IPS DF 6.9 (cell line): ENCODE results near the gene TBC1D1.

Experiments used
- DNase-seq: peaks from one replicate; pipeline ENCODE4 v3.0.0-alpha.2; 2013; ENCODE audit warnings: low read depth, low spot score
- H3K27ac ChIP-seq: one replicate; pipeline ENCODE4 v1.5.1; 2013; ENCODE audit warnings: low read length, control low read depth
- H3K27me3 ChIP-seq: 2 replicates; pipeline ENCODE4 v1.6.1; 2013; ENCODE audit warnings: mild to moderate bottlenecking, low read length; ENCODE audit not compliant: control insufficient read depth, insufficient read depth
- H3K36me3 ChIP-seq: 2 replicates; pipeline ENCODE4 v1.6.1; 2013; ENCODE audit warnings: low read length; ENCODE audit not compliant: control insufficient read depth, insufficient read depth
- H3K4me1 ChIP-seq: 2 replicates; pipeline ENCODE4 v1.6.1; 2013; ENCODE audit warnings: low read length; ENCODE audit not compliant: control insufficient read depth, insufficient read depth
- H3K4me3 ChIP-seq: 2 replicates; pipeline ENCODE4 v1.5.1; 2013; ENCODE audit warnings: mild to moderate bottlenecking, low read length
- H3K9me3 ChIP-seq: 2 replicates; pipeline ENCODE4 v1.6.1; 2013; ENCODE audit warnings: low read length, inconsistent platforms; ENCODE audit not compliant: control insufficient read depth, insufficient read depth
- WGBS: extraction: QIAGEN DNeasy Blood & Tissue Kit; methylation state at CpG from one replicate; pipeline ENCODE4 v1.1.7; 2013; ENCODE audit warnings: mixed read lengths, missing lambda C conversion rate; ENCODE audit not compliant: insufficient read length, insufficient coverage; 5-methylcytosine and 5-hydroxymethylcytosine counted together

TBC1D1 gene

GRCh38 chr4:38141808-38142500, 251.1 kb downstream of the TBC1D1 start:
- Histone ChIP-seq H3K27me3 (no peaks in the 10 kb centered on the region), H3K4me3 (no peak overlapping the region), H3K36me3 (0 out of 2 replicates have a peak, but pooled peaks cover 4% of the 10 kb centered on the region), H3K4me1 (no peaks in the 10 kb centered on the region), H3K9me3 (no peaks in the 10 kb centered on the region), H3K27ac (no peak overlapping the region)
- no CpG with 5 or more reads among the region's 8 CpGs for WGBS
- no peak for DNase-seq

GRCh38 chr4:38144031-38144430, 253.1 kb downstream of the TBC1D1 start:
- WGBS: no CpG with 5 or more reads among the region's 1 CpG
- Histone ChIP-seq H3K27ac (no peak overlapping the region), H3K4me1 (no peaks in the 10 kb centered on the region), H3K9me3 (no peaks in the 10 kb centered on the region), H3K4me3 (no peak overlapping the region), H3K27me3 (no peaks in the 10 kb centered on the region), H3K36me3 (0 out of 2 replicates have a peak, but pooled peaks cover 4% of the 10 kb centered on the region)
- no peak for DNase-seq

GRCh38 chr4:38145033-38145678, 254.3 kb downstream of the TBC1D1 start:
- no peak for DNase-seq
- WGBS: no CpG with 5 or more reads among the region's 4 CpGs
- no peak overlapping the region for H3K27ac ChIP-seq

GRCh38 chr4:38145741-38146140, 254.9 kb downstream of the TBC1D1 start:
- no peak overlapping the region for H3K27ac ChIP-seq
- no CpG with 5 or more reads among the region's 4 CpGs for WGBS
- H3K36me3 ChIP-seq: no peaks in the 10 kb centered on the region
- no peaks in the 10 kb centered on the region for H3K4me1 ChIP-seq
- H3K4me3 ChIP-seq: no peak overlapping the region
- no peaks in the 10 kb centered on the region for H3K27me3 ChIP-seq
- no peak for DNase-seq
- no peaks in the 10 kb centered on the region for H3K9me3 ChIP-seq

More at GRCh38 chr4:38145033-38145678, 254.3 kb downstream of the TBC1D1 start:
- no peaks in the 10 kb centered on the region for H3K9me3 ChIP-seq
- no peak overlapping the region for H3K4me3 ChIP-seq
- no peaks in the 10 kb centered on the region for H3K36me3 ChIP-seq
- no peaks in the 10 kb centered on the region for H3K27me3 ChIP-seq
- H3K4me1 ChIP-seq: no peaks in the 10 kb centered on the region

- DNase-seq: no peak
- H3K27ac ChIP-seq: no peak overlapping the region
- no peak overlapping the region for H3K4me3 ChIP-seq
- H3K27me3 ChIP-seq: no peaks in the 10 kb centered on the region
- no peaks in the 10 kb centered on the region for H3K36me3 ChIP-seq
- no peaks in the 10 kb centered on the region for H3K9me3 ChIP-seq
- H3K4me1 ChIP-seq: no peaks in the 10 kb centered on the region
- no CpG with 5 or more reads among the region's 2 CpGs for WGBS
Observed at GRCh38 chr4:38146383-38146782, 255.5 kb downstream of the TBC1D1 start.

GRCh38 chr4:38149472-38149996, 258.6 kb downstream of the TBC1D1 start:
- H3K9me3 ChIP-seq: no peaks in the 10 kb centered on the region
- H3K27ac ChIP-seq: no peak overlapping the region
- no peaks in the 10 kb centered on the region for H3K4me1 ChIP-seq
- no peak overlapping the region for H3K4me3 ChIP-seq
- H3K27me3 ChIP-seq: no peaks in the 10 kb centered on the region
- DNase-seq: no peak
- no peaks in the 10 kb centered on the region for H3K36me3 ChIP-seq

- no peak for DNase-seq
- peaks cover 2% of the 10 kb centered on the region; the same call in 1 of the 2 replicates for H3K4me1 ChIP-seq
- no peak overlapping the region for H3K27ac ChIP-seq
- no peaks in the 10 kb centered on the region for H3K9me3 ChIP-seq
- H3K4me3 ChIP-seq: no peak overlapping the region
- WGBS: no CpG with 5 or more reads among the region's 8 CpGs
- H3K27me3 ChIP-seq: no peaks in the 10 kb centered on the region
- no peaks in the 10 kb centered on the region for H3K36me3 ChIP-seq
Observed at GRCh38 chr4:38149997-38150671, 259.2 kb downstream of the TBC1D1 start.

- Histone ChIP-seq H3K4me1 (peaks cover 2% of the 10 kb centered on the region; the same call in 1 of the 2 replicates), H3K36me3 (no peaks in the 10 kb centered on the region), H3K9me3 (no peaks in the 10 kb centered on the region), H3K27me3 (no peaks in the 10 kb centered on the region), H3K27ac (no peak overlapping the region), H3K4me3 (no peak overlapping the region)
- no CpG with 5 or more reads among the region's 5 CpGs for WGBS
- no peak for DNase-seq
Observed at GRCh38 chr4:38150766-38151165, 259.9 kb downstream of the TBC1D1 start.

GRCh38 chr4:38151873-38152272, 261.0 kb downstream of the TBC1D1 start:
- no CpG with 5 or more reads among the region's 6 CpGs for WGBS
- no peak for DNase-seq
- Histone ChIP-seq H3K27me3 (no peaks in the 10 kb centered on the region), H3K4me3 (no peak overlapping the region), H3K4me1 (peaks cover 2% of the 10 kb centered on the region; the same call in 1 of the 2 replicates), H3K9me3 (no peaks in the 10 kb centered on the region; the same call in 1 of the 2 replicates), H3K27ac (no peak overlapping the region), H3K36me3 (no peaks in the 10 kb centered on the region)

- DNase-seq: no peak
- no peak overlapping the region for H3K27ac ChIP-seq
- no peaks in the 10 kb centered on the region; the same call in 1 of the 2 replicates for H3K9me3 ChIP-seq
- no peak overlapping the region for H3K4me3 ChIP-seq
- no peaks in the 10 kb centered on the region for H3K36me3 ChIP-seq
- no CpG with 5 or more reads among the region's 1 CpG for WGBS
- H3K4me1 ChIP-seq: peaks cover 2% of the 10 kb centered on the region; the same call in 1 of the 2 replicates
- no peaks in the 10 kb centered on the region for H3K27me3 ChIP-seq
Observed at GRCh38 chr4:38152305-38152704, 261.4 kb downstream of the TBC1D1 start.
